Hepatocyte (in vitro differentiated cells): ENCODE data around the gene LRRC37A3.
"Not testable (repeated sequence)": the region's sequence is repeated elsewhere in the genome, so short reads cannot be mapped to it uniquely, and the experiment has no call there.

Source experiments
- EZH2 ChIP-seq: fragments of 200-600 bp; sonication (generic); IDR thresholded peaks from 2 replicates; pipeline ENCODE4 v1.6.1; 2016; ENCODE audit warnings: antibody characterized with exemption, mild to moderate bottlenecking, borderline replicate concordance
- TF ChIP-seq, protein P1 (sequence below): fragments of 200-600 bp; sonication (generic); IDR thresholded peaks from 2 replicates; pipeline ENCODE4 v1.5.1; 2016; ENCODE audit warnings: antibody characterized with exemption, mild to moderate bottlenecking; ENCODE audit not compliant: poor library complexity

DNA sequence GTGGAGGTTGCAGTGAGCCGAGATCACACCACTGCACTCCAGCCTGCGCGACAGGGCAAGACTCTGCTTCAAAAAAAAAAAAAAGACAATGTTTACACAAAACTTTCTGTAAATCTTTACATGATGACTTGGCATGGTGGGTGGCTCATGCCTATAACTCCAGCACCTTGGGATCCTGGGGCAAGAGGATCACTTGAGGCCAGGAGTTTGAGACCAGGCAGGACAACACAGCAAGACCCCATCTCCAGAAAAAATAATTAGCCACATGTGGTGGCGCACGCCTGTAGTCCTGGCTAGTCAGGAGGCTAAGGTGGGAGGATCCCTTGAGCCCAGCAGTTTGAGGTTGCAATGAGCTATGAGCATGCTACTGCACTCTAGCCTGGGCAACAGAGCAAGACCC lies 15.2 kb downstream of the LRRC37A3 start:
- TF ChIP-seq, protein P1, sequence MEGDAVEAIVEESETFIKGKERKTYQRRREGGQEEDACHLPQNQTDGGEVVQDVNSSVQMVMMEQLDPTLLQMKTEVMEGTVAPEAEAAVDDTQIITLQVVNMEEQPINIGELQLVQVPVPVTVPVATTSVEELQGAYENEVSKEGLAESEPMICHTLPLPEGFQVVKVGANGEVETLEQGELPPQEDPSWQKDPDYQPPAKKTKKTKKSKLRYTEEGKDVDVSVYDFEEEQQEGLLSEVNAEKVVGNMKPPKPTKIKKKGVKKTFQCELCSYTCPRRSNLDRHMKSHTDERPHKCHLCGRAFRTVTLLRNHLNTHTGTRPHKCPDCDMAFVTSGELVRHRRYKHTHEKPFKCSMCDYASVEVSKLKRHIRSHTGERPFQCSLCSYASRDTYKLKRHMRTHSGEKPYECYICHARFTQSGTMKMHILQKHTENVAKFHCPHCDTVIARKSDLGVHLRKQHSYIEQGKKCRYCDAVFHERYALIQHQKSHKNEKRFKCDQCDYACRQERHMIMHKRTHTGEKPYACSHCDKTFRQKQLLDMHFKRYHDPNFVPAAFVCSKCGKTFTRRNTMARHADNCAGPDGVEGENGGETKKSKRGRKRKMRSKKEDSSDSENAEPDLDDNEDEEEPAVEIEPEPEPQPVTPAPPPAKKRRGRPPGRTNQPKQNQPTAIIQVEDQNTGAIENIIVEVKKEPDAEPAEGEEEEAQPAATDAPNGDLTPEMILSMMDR = not testable (repeated sequence)
- TF ChIP-seq EZH2 = not testable (repeated sequence)
